Pulmonary artery endothelial cell (primary cell): Measurements from ENCODE around the gene BSND. TPM values are rescaled to one million over a fixed set of nuclear protein-coding genes. Genes with fewer than 3 reads are reported as not detected.

Experiments
- DNase-seq: peaks from one replicate; pipeline ENCODE4 v3.0.0-alpha.2; 2011; ENCODE audit warnings: low read depth, low spot score
- total RNA-seq: library from RNA; depleted of rRNA; stranded (reverse); fragments of >200 nt; gene quantifications from 2 replicates; pipeline ENCODE4 v1.2.3, GENCODE V29; 2014

The BSND gene
- total RNA-seq, 1 donor from 2014 or later, result not detected

DNA sequence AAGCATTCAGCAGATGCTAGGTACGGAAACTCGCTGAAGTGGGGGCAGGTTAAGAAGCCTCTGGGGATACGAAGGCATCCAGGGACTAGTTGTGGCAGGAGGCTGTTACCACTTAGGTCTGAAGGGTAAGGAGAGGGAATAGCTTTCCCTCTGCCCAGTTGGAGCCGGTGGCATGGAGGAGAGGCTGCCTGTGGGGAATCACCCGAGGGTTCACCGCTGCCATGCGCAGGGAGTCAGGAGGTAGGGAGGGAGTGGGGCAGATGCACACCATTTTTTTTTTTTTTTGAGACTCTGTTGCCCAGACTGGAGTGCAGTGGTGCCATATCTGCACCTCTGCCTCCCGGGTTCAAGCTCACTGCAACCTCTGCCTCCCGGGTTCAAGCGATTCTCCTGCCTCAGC lies 46.7 kb downstream of the BSND start:
- no peak for DNase-seq

DNA sequence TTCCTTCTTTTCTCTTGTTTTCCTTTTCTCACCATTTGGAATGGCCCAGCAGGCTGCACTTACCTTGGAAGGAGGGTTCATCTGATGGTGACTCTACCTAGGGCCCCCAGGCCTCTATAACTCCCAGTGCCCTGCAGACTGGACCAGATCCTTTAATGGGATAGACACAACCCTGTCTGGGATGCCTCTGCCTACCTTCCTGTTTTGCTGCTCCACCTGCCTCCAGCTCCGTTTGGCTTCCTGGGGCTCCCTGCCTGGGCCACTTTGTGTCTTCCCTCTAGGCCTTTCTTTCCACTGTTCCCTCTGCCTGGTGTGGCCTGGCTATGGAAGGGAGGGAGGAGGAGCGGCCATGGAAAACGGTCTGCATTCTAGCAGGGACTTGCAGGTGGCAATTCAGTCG lies 48.1 kb downstream of the BSND start:
- DNase-seq, result no peak

DNA sequence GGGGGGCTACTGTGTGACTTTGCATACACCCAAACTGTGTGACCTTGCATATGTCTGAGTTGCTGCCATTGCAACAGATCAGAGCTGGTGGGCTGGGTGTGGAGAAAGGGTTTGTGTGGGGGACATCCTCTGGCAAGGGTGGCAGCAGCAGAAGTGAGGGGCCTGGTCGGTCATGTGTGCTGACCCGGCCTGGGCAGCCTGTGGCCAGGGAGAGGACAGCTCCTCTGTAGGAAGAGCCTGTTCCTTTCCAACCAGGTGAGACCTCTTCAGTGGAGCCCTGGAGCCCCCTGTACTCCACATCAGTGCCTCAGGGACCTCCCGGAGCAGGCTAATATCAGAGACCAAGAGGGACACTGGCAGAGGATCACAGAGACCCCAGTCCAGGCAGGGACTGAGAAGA lies 48.9 kb downstream of the BSND start:
- DNase-seq, result no peak

DNA sequence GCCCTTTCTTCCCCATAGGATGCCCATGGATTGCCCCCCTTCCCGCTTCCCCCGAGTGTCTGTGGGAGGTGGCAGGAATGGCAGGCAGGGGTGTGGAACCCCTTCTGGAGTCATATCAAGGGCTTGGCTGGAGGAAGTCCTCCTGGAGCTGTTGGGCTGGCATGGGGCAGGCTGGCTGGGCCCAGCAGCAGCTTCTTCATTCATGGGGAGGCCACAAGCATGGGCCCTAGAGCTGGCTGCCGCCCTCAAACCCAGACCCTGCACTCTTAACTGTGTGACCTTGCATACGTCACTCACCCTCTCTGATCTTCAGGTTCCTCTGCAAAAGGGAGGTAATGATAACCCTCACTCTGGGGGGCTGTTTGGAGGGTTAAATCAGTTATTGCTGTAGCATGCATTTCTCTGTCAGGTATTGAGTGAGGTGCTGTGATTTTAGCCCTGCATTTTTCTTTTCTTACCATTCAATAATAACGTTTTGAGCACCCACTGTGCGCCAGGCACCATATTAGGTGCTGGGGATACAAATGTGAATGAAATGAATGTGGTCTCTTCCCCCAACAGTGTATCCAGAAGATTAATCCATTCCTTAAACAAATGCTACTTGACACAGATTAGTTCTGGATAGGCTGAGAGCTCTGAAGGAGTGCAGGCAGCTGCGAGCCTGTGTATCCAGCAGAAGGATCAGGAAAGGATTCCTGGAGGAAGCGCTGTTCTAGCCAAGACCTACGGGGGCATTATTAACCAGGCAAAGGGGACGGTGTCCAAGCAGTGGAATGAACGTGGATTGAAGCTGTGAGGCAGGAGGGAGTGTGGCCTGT lies 49.9 kb downstream of the BSND start:
- DNase-seq, result no peak

DNA sequence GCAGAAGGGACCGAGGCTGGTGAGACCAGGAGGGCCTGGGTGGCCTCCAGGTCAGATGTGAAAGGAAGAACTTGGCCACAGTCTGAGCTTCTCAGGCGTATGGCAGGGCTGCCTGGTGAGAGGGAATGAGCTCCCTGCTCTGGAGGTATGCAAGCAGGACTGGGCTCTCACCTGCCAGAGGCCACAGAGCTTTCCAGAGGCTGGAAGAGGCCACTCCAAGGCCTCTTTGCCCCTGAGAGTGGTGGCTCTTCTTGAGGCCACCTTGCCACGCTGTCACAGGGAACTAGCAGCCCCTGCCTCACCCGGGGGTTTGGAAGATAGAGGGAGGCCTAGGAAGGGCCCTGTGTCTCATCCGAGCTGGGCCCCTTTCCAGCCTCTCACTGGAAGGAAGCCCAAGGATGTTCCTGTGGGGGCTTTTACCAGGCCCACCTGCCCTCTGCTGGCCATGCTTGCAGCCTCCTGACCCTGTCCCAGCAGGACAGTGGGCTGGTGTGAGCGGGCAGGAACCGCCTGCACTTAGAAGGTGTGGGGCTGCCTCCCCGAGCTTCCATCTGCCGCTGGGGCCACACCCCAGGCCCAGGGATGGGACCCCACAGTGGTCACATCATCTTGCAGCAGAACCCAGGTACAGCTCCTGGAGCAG lies 50.7 kb downstream of the BSND start:
- no peak for DNase-seq

DNA sequence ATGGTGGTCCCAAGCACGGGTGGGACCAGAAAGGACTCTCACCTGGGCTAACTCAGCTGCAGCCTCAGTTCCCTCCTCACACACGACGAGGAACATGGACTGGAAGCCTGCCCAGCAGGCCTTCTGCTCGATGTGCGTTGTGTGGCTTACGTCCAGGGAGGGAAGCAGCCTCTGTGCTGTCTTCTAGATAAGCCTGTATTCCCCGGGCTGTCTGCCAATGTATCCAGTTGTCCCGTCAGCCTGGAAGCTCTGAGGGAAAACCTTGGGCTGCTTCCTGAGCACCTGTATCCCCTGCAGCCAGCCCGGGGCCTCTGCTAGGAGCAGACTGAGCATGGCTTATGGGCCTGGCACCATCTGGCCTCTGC lies 51.2 kb downstream of the BSND start:
- DNase-seq, result peak; percentile 61

DNA sequence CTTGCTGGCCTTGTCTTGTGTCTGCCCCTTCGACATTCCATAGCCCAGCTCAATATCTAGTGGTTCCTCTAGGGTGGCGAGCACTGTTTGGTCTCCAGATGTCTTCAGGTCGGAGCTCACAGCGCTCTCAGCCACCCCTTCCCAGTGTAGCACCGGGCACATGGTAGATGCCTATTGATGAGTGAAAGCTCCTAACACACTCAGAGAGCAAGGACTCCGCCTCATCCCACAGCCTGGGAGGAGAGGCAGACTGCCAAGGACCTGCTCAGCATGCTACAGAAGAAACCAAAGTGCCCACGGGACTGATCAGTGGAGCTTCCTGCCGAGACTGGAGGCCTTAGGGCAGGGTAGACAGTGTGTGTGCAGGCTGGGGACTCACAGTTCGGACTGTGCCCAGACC lies 51.5 kb downstream of the BSND start:
- DNase-seq, result no peak

DNA sequence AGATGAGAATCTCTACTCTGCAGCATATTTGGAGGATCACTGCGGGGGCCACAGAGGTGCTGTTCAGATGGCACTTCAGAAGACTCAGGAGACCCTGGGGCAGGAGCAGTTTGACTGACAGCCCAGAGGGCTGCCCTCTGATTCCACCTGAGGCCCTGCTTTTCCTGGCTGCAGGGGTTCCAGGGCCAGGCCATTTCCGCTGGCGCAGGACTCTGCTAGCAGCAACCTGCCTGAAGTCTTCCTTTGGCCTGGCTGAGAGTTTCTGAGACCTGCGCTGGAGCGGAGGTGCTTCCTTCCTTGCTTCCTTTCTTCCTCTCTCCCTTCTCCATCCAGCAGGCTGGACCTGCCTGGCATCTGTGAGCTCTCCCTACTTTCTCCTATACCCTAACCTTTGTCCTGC lies 52.4 kb downstream of the BSND start:
- no peak for DNase-seq

DNA sequence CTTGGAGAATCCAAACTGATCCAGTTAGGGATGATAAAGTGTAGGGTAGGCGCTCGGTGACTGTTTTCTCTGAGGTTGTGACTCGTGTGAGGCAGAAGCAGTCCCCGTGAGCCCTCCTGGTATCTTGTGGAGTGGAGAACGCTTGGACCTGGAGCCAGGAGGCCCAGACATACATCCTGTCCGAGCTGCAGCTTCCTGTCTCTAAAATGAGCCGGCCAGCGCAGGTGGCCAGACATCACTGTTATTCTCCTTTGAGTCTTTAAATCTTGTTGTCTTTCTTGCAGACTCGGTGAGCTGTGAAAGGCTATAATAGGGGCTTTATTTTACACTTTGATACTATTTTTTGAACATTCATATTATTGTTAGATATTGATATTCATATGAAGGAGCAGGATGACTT lies 52.9 kb downstream of the BSND start:
- DNase-seq, result no peak

DNA sequence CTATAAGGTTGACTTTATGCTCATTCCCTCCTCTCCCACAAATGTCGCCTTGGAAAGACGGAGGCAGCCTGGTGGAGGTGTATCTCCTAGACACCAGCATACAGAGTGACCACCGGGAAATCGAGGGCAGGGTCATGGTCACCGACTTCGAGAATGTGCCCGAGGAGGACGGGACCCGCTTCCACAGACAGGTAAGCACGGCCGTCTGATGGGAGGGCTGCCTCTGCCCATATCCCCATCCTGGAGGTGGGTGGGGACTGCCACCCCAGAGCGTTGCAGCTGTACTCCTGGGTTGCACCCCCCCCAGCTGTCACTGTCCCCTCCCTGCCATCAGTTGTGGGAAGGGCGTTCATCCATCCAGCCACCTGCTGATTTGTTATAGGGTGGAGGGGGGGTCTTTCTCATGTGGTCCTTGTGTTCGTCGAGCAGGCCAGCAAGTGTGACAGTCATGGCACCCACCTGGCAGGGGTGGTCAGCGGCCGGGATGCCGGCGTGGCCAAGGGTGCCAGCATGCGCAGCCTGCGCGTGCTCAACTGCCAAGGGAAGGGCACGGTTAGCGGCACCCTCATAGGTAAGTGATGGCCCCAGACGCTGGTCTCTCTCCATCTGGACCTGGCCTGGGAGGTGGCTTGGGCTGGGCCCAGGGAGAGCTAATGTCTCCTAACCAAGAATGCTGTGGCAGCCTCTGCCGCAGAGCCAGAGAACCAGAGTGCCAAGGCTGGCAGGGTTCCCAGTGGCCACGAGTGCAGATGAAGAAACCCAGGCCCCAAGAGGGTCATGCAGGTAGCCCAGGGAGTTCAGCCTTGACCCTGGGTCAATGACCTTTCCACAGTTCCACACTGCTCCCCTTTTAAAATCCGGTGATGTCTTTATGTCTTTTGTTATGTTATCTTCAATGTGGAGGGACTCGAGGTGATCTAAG lies 53.7 kb downstream of the BSND start:
- DNase-seq, result no peak

DNA sequence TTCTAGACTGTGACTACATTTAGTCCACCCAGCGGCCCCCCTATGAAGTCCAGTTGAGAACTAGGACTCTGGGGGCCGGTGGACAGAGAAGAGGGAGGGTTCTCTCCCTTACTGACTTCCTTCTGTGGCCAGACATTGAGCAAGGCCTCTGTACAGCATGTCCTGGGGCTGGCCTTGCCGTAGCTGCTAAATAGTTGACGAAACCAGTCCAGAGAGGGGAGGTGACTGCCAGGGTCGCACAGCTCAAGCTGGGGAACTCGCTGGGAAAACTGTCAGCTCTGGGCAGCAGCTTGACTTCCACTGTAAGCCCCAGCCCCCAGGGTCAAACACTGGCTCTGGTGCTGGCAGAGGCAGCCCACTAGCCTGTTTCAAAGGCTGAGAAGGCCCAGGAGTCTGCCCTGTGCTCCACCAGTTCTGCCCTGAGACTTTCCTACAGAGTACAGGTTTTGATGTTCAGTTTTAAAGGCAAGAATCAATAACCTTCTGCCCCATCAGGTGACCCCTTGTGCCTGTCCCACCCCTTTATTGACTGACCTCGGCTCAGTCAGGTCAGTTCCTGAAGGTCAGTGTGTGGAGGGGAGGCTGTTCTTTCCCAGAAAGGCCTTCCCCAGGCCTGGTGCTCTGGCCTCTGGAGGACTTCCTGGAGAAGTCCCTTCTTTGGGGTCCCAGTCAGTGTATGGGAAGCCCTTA lies 54.7 kb downstream of the BSND start:
- DNase-seq, result no peak

DNA sequence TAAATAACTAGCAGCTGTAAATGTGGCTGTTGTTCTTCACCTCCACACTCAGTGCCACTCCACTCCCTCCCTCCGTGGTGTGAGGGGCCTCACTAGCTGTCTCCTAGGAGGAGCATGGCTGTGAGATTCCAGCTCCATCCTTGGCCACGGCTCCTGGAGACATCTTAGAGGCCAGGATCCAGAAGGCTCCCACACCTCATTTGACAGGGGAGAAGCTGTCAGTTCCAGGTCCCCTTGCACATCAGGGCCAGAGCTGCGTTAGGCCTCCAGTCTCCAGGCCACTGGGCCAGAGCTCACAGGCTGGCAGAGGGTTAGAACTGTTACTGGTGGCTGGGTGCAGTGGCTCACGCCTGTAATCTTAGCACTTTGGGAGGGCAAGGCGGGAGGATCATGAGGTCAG lies 55.7 kb downstream of the BSND start:
- no peak for DNase-seq

DNA sequence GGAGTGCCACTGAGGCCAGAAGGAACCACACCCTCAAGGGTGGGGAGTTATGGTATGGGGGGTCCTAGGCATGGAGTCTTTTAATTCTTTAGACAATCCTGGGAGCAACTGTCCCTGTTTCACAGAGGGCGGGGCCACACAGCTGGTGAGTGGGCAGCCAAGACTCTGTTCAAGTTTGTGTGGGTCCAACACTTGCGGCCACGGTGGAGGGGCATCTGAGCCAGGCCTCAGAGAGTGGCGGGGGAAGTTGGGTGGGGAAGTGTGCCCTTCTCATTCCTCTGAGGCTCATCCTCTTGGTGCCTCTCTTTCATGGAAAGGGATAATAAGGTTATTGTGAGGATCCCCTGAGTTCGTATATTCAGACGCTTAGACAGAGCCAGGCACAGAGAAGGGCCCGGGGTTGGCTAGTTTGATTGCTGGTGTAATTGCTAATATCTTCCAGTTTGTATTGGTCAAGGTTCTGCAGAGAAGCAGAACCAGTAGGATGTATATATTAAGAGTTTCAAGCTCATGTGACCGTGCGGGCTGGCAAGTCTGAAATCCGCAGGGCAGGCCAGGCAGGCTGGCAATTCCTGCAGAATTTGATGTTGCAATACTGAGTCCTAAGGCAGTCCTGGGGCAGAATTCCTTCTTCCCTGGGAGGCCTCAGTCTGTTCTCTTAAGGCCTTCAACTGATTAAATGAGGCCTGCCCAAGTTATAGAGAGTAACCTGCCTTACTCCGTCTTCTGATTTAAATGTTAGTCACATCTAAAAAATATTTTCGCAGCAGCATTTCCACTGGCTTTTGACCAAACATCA lies 56.5 kb downstream of the BSND start:
- DNase-seq, result no peak

DNA sequence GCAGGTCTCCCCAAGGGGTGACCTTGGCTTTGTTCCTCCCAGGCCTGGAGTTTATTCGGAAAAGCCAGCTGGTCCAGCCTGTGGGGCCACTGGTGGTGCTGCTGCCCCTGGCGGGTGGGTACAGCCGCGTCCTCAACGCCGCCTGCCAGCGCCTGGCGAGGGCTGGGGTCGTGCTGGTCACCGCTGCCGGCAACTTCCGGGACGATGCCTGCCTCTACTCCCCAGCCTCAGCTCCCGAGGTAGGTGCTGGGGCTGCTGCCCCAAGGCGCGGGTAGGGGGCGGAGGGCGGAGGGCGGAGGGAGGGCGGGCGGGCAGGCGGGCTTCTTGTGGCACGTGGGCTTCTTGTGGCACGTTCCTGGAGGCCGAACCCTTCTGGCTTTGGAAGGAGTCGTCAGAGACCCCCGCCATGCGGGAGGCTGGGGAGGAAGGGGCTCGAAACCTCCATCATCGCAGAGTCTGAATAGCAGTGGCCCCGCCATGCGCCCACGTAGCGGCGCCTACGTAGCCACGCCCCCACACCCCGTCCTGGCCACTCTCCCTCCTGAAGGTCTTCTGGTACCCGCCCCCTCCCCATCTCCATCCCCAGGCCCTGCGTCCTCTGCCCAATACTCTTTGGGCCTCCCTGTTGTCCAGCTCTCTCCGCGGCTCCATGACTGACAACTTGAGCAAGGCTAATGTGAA lies 57.4 kb downstream of the BSND start:
- no peak for DNase-seq

DNA sequence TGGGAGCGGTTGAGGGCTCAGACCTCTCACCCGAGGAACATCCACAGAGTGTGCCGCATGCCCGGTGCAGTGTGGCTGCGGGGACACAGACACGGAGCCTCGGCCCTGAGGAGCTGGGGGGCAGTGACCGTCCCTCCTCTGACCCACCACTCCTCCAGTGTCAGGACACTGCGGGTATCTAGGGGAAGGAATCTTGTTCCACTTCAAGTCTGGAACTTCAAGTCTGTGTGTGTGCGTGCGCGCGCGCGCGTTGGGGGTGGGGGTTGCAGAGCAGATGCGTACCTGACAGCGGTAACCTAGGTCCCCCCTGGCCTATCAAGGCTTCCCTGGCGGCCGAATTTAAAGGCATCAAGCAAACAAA lies 57.9 kb downstream of the BSND start:
- DNase-seq, result no peak

DNA sequence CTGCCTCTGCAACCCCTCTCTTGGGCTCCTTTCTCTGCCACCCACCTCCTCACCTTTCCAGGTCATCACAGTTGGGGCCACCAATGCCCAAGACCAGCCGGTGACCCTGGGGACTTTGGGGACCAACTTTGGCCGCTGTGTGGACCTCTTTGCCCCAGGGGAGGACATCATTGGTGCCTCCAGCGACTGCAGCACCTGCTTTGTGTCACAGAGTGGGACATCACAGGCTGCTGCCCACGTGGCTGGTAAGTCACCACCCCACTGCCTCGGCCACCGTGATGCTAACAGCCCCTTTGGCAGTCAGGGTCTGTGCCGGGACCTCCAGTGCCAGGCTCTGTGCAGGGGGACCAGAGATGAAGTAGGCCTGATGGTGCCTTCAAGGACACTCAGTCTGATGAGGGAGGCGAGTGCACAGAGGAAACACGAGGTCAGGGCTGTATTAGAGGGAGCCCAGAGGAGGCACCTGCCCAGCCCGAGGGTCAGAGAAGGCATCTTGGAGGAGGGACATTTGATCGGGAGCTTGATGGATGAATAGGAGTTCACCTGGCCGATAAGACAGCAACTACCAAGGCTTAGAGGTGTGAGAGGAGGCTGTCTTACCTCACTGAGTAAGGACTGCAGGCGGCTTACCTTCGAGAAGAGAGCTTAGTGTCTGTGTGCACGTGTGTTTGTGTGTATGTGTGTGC lies 58.7 kb downstream of the BSND start:
- DNase-seq, result no peak

DNA sequence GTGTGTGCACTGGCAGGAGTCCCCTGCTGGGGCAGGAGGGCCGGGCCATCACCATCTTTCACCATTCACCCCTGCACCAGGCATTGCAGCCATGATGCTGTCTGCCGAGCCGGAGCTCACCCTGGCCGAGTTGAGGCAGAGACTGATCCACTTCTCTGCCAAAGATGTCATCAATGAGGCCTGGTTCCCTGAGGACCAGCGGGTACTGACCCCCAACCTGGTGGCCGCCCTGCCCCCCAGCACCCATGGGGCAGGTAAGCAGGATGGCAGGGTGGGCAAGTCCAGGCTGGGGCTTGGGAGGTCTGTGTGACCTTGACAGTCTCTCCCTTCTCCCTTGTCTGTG lies 59.2 kb downstream of the BSND start:
- no peak for DNase-seq

DNA sequence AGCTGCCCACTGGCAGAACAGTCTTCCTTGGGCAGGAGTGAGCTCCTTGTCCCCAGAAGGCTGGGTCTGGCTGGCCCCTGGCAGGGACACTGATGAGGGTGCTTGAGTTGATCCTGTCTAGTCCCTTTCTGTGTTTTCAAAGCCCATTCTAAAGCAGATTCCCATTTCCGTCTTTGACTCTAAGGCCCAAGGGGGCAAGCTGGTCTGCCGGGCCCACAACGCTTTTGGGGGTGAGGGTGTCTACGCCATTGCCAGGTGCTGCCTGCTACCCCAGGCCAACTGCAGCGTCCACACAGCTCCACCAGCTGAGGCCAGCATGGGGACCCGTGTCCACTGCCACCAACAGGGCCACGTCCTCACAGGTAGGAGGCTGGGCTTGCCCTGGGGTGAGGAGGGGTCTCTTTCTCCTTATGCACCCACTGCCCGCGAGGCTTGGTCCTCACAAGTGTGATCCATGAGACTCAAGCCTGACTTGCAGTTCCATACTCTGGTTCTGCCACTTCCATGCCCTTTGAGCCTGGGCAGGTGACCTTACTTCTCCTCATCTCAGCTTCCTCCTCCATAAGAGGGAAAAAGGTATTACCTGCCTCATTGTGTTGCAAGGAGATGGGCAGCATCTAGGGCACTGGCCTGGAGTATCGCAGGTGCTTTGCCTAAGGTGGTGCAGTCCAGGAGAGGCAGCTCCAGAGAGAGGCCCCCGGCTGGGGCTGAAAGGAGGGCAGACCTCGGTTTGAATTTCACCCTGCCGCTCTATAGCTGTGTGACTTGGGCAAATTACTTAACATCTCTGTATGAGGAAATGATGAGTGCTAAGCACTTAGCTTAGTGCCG lies 60.8 kb downstream of the BSND start:
- DNase-seq, result no peak
